Activated CD4-positive, alpha-beta T cell treated with anti-CD3 and anti-CD28 coated beads, Interleukin-2, amount 10 ng/mL, durations not matched to agents 7 days and 5 days (primary cell): ENCODE data around the gene ZAP70. TPM values are rescaled to one million over a fixed set of nuclear protein-coding genes. Genes with fewer than 3 reads are reported as not detected.
"Not testable (repeated sequence)": the region's sequence is repeated elsewhere in the genome, so short reads cannot be mapped to it uniquely, and the experiment has no call there.

Experiments used
- CTCF ChIA-PET: fragments of 350-600 bp; sonication (Branson Sonifier 250); formaldehyde crosslinking; loops from one replicate; lab custom pipeline; 2021; ENCODE audit warnings: antibody characterized with exemption; lab: Charles Lee
- POLR2A ChIA-PET: fragments of 350-600 bp; sonication (Branson Sonifier 250); formaldehyde crosslinking; loops from one replicate; lab custom pipeline; 2021; ENCODE audit warnings: antibody characterized with exemption; lab: Charles Lee
- DNase-seq: peaks from one replicate; pipeline ENCODE4 v3.0.0-alpha.2; 2020
- H3K27ac Mint-ChIP-seq: one replicate; pipeline ENCODE4 v1.8.0; 2021; ENCODE audit warnings: mild to moderate bottlenecking, moderate library complexity, mixed read lengths
- H3K27me3 Mint-ChIP-seq: one replicate; pipeline ENCODE4 v1.8.0; 2021; ENCODE audit warnings: mixed read lengths
- H3K36me3 Mint-ChIP-seq: one replicate; pipeline ENCODE4 v1.8.0; 2021; ENCODE audit warnings: low read depth, mixed read lengths
- H3K4me1 Mint-ChIP-seq: one replicate; pipeline ENCODE4 v1.8.0; 2021; ENCODE audit warnings: mixed read lengths
- H3K4me3 Mint-ChIP-seq: one replicate; pipeline ENCODE4 v1.8.0; 2021; ENCODE audit warnings: mild to moderate bottlenecking, moderate library complexity, mixed read lengths
- H3K9me3 Mint-ChIP-seq: one replicate; pipeline ENCODE4 v1.8.0; 2021; ENCODE audit warnings: mixed read lengths
- total RNA-seq, 2 experiments: library from RNA; stranded (reverse); gene quantifications; one replicate each; pipeline ENCODE4 v1.2.3, GENCODE V29; 2021

Gene ZAP70
- total RNA-seq, 2 experiments from 2014 or later = 302 to 337 TPM

DNA sequence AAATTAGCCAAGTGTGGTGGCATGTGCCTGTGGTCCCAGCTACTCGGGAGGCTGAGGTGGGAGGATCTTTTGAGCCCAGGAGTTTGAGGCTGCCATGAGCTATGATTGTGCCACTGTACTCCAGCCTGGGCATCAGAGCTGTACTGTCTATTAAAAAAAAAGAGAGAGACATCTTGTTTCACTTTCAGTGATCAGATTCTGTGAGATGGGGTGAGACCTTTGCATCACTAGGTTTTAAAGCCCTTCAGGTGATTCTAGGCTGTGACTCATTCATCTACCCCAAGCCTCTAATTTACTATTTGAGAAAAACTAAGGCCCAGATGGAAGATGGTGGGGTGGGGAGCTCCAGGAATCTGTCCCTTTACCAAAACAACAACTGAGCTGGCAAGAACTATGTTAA lies 36.8 kb upstream of the ZAP70 start:
- H3K36me3 Mint-ChIP-seq = no peaks in the 10 kb centered on the region
- no peak for DNase-seq
- no peaks in the 10 kb centered on the region for H3K27me3 Mint-ChIP-seq
- CTCF ChIA-PET = interaction anchor here (0.7 to 2.8 kb wide), 3 partner anchors 11 to 20 kb away, joined by 3 to 14 read pairs (median 6); partner anchors contain the start of gene ACTR1B
- no peak overlapping the region for H3K27ac Mint-ChIP-seq
- H3K9me3 Mint-ChIP-seq = no peaks in the 10 kb centered on the region
- H3K4me1 Mint-ChIP-seq = peaks cover 18% of the 10 kb centered on the region
- POLR2A ChIA-PET = interaction anchor here (0.7 to 2.0 kb wide), 2 partner anchors 10 to 13 kb away, joined by 5 to 10 read pairs; partner anchors contain the start of gene ACTR1B
- no peak overlapping the region for H3K4me3 Mint-ChIP-seq

GRCh38 chr2:97677480-97677879 lies 35.9 kb upstream of the ZAP70 start:
- H3K4me1 Mint-ChIP-seq = peaks cover 18% of the 10 kb centered on the region
- POLR2A ChIA-PET = interaction anchor here (2.0 kb wide), 1 partner anchor 14 kb away, joined by 5 read pairs; the partner anchor contains the start of gene ACTR1B
- DNase-seq = no peak
- H3K27ac Mint-ChIP-seq = no peak overlapping the region
- peaks cover 2% of the 10 kb centered on the region for H3K27me3 Mint-ChIP-seq
- CTCF ChIA-PET = interaction anchor here (1.2 to 2.8 kb wide), 2 partner anchors 12 to 15 kb away, joined by 6 to 14 read pairs; partner anchors contain the start of gene ACTR1B
- H3K36me3 Mint-ChIP-seq = no peaks in the 10 kb centered on the region
- H3K4me3 Mint-ChIP-seq = no peak overlapping the region
- H3K9me3 Mint-ChIP-seq = no peaks in the 10 kb centered on the region

DNA sequence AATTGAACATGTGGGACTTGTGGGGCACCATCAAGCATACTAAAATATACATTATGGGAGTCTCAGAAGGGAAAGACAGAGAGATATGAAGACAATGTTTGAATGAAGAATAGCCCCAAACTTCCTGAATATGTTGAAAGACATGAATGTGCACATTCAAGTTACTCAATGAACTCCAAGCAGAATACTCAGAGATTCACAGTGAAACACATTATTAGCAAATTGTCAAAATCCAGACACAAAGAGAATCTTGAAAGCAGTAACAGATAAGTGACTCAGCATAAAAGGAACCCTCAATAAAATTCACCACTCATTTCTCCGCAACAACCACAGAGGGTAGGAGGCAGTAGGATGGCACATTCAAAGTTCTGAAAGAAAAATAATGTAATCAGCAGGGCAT lies 35.1 kb upstream of the ZAP70 start:
- Mint-ChIP-seq H3K27me3 (peaks cover 2% of the 10 kb centered on the region), H3K9me3 (no peaks in the 10 kb centered on the region), H3K4me1 (peaks cover 14% of the 10 kb centered on the region), H3K4me3 (no peak overlapping the region), H3K36me3 (no peaks in the 10 kb centered on the region), H3K27ac (no peak overlapping the region)
- ChIA-PET POLR2A (no interaction called here), CTCF (interaction anchor here (0.8 kb wide), 1 partner anchor 22 kb away, joined by 3 read pairs; no protein-coding TSS in a partner anchor)
- DNase-seq = no peak

DNA sequence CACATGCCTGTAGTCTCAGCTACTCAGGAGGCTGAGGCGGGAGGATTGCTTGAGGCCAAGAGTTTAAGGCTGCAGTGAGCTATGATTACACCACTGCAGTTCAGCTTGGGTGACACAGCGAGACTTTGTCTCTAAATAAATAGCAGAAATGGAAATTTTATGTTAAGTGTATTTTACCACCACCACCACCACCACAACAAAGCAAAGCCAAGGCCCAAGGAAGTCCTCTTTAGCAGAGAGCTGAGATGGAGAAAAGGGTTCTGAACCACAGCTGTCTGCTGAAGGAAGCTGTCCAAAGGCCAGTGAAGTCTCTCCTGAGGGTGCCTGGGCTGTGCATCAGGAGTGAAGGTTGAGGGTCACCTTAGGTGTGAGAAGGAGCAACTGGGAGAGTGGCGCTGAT lies 26.1 kb upstream of the ZAP70 start:
- not testable (repeated sequence) for H3K27ac Mint-ChIP-seq, H3K27me3 Mint-ChIP-seq, H3K36me3 Mint-ChIP-seq, H3K4me3 Mint-ChIP-seq, H3K9me3 Mint-ChIP-seq
- peak; percentile 43 for DNase-seq
- peaks cover 21% of the 10 kb centered on the region for H3K4me1 Mint-ChIP-seq
- CTCF ChIA-PET = interaction anchor here (0.8 to 1.8 kb wide), 3 partner anchors 12 to 22 kb away, joined by 3 to 7 read pairs (median 5); no protein-coding TSS in a partner anchor
- POLR2A ChIA-PET = interaction anchor here (0.6 kb wide), 1 partner anchor 10 kb away, joined by 10 read pairs; no protein-coding TSS in a partner anchor

- Mint-ChIP-seq H3K9me3 (no peaks in the 10 kb centered on the region), H3K27ac (no peak overlapping the region), H3K4me1 (peaks cover 21% of the 10 kb centered on the region), H3K36me3 (no peaks in the 10 kb centered on the region), H3K4me3 (no peak overlapping the region), H3K27me3 (no peaks in the 10 kb centered on the region)
- DNase-seq = no peak
- POLR2A ChIA-PET = no interaction called here
- CTCF ChIA-PET = interaction anchor here (0.8 to 1.0 kb wide), 3 partner anchors 10 to 98 kb away, joined by 3 to 4 read pairs (median 3); no protein-coding TSS in a partner anchor
Measured at GRCh38 chr2:97688062-97688827, 25.1 kb upstream of the ZAP70 start.

DNA sequence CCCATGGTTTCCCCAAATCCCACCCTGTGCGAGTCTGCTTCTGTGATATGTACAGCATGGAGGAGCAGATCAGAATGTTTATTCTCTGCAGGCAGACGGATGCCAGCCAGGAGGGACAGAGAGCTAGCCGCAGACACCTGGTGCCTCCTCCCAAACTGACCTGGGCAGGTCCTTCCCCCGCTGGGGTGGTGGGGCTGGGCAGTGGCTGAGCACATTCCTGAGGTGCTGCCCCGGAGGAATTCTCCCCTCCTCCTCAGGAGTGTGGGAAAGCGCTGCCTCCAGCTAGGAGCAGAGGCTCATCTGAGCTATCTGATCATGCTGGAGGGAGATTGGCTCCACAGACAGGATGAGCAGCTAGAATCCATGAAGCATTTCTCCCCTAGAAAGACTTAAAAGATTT lies 22.2 kb upstream of the ZAP70 start:
- H3K27me3 Mint-ChIP-seq = no peaks in the 10 kb centered on the region
- H3K9me3 Mint-ChIP-seq = no peaks in the 10 kb centered on the region
- H3K4me1 Mint-ChIP-seq = peaks cover 18% of the 10 kb centered on the region
- CTCF ChIA-PET = interaction anchor here (0.7 to 1.6 kb wide), 7 partner anchors 9 to 101 kb away, joined by 3 to 6 read pairs (median 5); partner anchors contain the start of gene ACTR1B
- H3K4me3 Mint-ChIP-seq = no peak overlapping the region
- POLR2A ChIA-PET = no interaction called here
- DNase-seq = no peak
- H3K36me3 Mint-ChIP-seq = no peaks in the 10 kb centered on the region
- no peak overlapping the region for H3K27ac Mint-ChIP-seq

- Mint-ChIP-seq H3K9me3 (no peaks in the 10 kb centered on the region), H3K4me1 (peaks cover 16% of the 10 kb centered on the region), H3K27ac (no peak overlapping the region), H3K4me3 (no peak overlapping the region), H3K27me3 (peaks cover 5% of the 10 kb centered on the region), H3K36me3 (no peaks in the 10 kb centered on the region)
- DNase-seq = no peak
- POLR2A ChIA-PET = no interaction called here
- CTCF ChIA-PET = no interaction called here
Measured at GRCh38 chr2:97693476-97693875, 19.9 kb upstream of the ZAP70 start.

- Mint-ChIP-seq H3K27ac (no peak overlapping the region), H3K4me3 (no peak overlapping the region), H3K9me3 (no peaks in the 10 kb centered on the region), H3K4me1 (peaks cover 13% of the 10 kb centered on the region), H3K27me3 (peaks cover 6% of the 10 kb centered on the region), H3K36me3 (no peaks in the 10 kb centered on the region)
- POLR2A ChIA-PET = no interaction called here
- CTCF ChIA-PET = interaction anchor here (1.1 to 7.0 kb wide), 5 partner anchors 16 to 105 kb away, joined by 3 to 101 read pairs (median 36); partner anchors contain the start of genes ACTR1B, ANKRD36B and ZAP70
- no peak for DNase-seq
Measured at GRCh38 chr2:97695744-97696143, 17.6 kb upstream of the ZAP70 start.

DNA sequence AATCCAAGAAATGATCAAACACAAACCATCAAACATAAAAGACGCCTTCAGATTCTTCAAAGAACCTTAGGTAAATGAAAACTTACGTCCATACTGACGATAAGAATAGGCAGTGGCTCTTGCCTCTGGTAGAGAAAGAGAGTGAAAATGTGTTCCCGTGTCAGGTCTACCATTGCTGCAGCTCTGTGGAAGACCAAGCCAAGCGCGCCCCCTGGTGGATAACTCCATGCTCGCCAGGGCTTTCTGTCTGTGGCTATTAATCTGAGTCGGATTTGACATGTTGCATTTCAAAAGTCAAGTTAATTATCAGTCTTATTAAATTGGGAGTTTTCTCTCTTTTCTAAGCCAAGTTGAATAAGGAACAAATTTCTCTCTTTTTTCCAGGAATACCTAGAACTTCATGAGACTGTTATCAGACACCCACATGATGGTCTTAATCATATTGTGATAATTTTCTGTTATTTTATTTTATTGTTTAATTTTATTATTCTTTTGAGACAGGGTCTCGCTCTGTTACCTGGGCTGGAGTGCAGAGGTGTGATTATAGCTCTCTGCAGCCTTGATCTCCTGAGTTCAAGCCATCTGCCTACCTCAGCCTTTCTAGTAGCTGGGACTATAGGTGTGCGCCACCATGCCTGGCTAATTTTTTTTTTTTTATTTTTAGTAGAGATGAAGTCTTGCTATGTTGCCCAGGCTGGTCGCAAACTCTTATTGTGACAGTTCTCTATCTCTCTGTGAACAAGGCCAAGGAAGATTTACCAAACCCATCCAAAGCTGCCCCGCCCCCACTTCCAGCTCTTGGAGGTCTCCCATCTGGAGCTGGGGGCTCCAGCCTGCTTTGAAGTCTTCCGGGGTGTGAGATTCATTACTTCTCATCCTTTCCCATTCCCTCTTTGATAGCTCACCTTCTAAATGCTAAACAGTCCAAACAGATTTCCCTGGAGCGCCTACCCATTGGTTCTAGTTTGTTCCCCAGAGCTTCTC lies 15.8 kb upstream of the ZAP70 start:
- ChIA-PET POLR2A (interaction anchor here (0.7 to 1.2 kb wide), 2 partner anchors 34 to 1306 kb away, joined by 7 to 9 read pairs; partner anchors contain the start of gene ACTR1B), CTCF (interaction anchor here (0.5 to 7.0 kb wide), 18 partner anchors 9 to 687 kb away, joined by 3 to 101 read pairs (median 4); partner anchors contain the start of genes ACTR1B, ANKRD36B, COX5B and ZAP70)
- DNase-seq = peak; percentile 94
- H3K9me3 Mint-ChIP-seq = no peaks in the 10 kb centered on the region
- no peaks in the 10 kb centered on the region for H3K36me3 Mint-ChIP-seq
- H3K27me3 Mint-ChIP-seq = peaks cover 6% of the 10 kb centered on the region
- peaks cover 13% of the 10 kb centered on the region for H3K4me1 Mint-ChIP-seq
- H3K4me3 Mint-ChIP-seq = no peak overlapping the region
- H3K27ac Mint-ChIP-seq = no peak overlapping the region

GRCh38 chr2:97698530-97698929 lies 14.8 kb upstream of the ZAP70 start:
- Mint-ChIP-seq H3K9me3 (no peaks in the 10 kb centered on the region), H3K4me3 (no peak overlapping the region), H3K4me1 (peaks cover 13% of the 10 kb centered on the region), H3K36me3 (no peaks in the 10 kb centered on the region), H3K27ac (no peak overlapping the region), H3K27me3 (peaks cover 8% of the 10 kb centered on the region)
- ChIA-PET POLR2A (interaction anchor here (0.6 kb wide), 1 partner anchor 11 kb away, joined by 4 read pairs; no protein-coding TSS in a partner anchor), CTCF (interaction anchor here (0.8 to 7.0 kb wide), 11 partner anchors 10 to 686 kb away, joined by 3 to 101 read pairs (median 4); partner anchors contain the start of genes ACTR1B, ANKRD36B and ZAP70)
- no peak for DNase-seq

- ChIA-PET POLR2A (no interaction called here), CTCF (interaction anchor here (0.6 to 7.0 kb wide), 27 partner anchors 9 to 1485 kb away, joined by 3 to 101 read pairs (median 4); partner anchors contain the start of genes ACTR1B, ANKRD36B, ANKRD39 and ZAP70)
- Mint-ChIP-seq H3K27ac (no peak overlapping the region), H3K9me3 (no peaks in the 10 kb centered on the region), H3K4me1 (peaks cover 13% of the 10 kb centered on the region), H3K4me3 (no peak overlapping the region), H3K36me3 (no peaks in the 10 kb centered on the region), H3K27me3 (peaks cover 8% of the 10 kb centered on the region)
- peak; percentile 78 for DNase-seq
Measured at GRCh38 chr2:97699765-97700444, 13.5 kb upstream of the ZAP70 start.
